NB4 (cell line): Measurements from ENCODE around the gene GALNT3.

Source experiments
- DNase-seq: peaks from one replicate; pipeline ENCODE4 v3.0.0; 2010; ENCODE audit warnings: low read depth
- H3K4me3 ChIP-seq: one replicate; pipeline ENCODE4 v1.5.1; 2011; ENCODE audit warnings: mild to moderate bottlenecking, low read depth, low read length, moderate library complexity
- CTCF ChIP-seq: IDR thresholded peaks from one replicate; pipeline ENCODE4 v1.5.1; 2012; ENCODE audit warnings: low read depth, low read length
- MAX ChIP-seq: IDR thresholded peaks from 2 replicates; pipeline ENCODE4 v1.6.1; 2011; ENCODE audit warnings: low read depth, low read length
- MYC ChIP-seq: IDR thresholded peaks from 2 replicates; pipeline ENCODE4 v1.6.1; 2011; ENCODE audit warnings: low read depth, low read length
- POLR2A ChIP-seq: IDR thresholded peaks from 2 replicates; pipeline ENCODE4 v1.6.1; 2011; ENCODE audit warnings: mild to moderate bottlenecking; ENCODE audit not compliant: insufficient read length; ENCODE audit errors: extremely low read depth

Gene GALNT3

GRCh38 chr2:165716091-165716490 lies 78.0 kb downstream of the GALNT3 start:
- no peak for TF ChIP-seq CTCF
- no peak for TF ChIP-seq MYC
- TF ChIP-seq POLR2A, result no peak
- TF ChIP-seq MAX, result no peak
- H3K4me3 ChIP-seq, result no peak overlapping the region
- no peak for DNase-seq

GRCh38 chr2:165706960-165707487 lies 87.0 kb downstream of the GALNT3 start:
- no peak overlapping the region for H3K4me3 ChIP-seq
- DNase-seq, result no peak
- TF ChIP-seq POLR2A (no peak), MYC (no peak), MAX (no peak), CTCF (no peak)

- no peak for TF ChIP-seq MYC
- no peak for TF ChIP-seq CTCF
- TF ChIP-seq MAX, result no peak
- TF ChIP-seq POLR2A, result no peak
- no peak for DNase-seq
Observed at GRCh38 chr2:165701147-165701546, 92.9 kb downstream of the GALNT3 start.

GRCh38 chr2:165700531-165700930 lies 93.5 kb downstream of the GALNT3 start:
- DNase-seq, result no peak
- no peak for TF ChIP-seq MAX
- TF ChIP-seq MYC, result no peak
- no peak for TF ChIP-seq CTCF

More at GRCh38 chr2:165701147-165701546, 92.9 kb downstream of the GALNT3 start:
- H3K4me3 ChIP-seq, result no peak overlapping the region

GRCh38 chr2:165699946-165700345 lies 94.1 kb downstream of the GALNT3 start:
- H3K4me3 ChIP-seq, result no peak overlapping the region
- no peak for TF ChIP-seq POLR2A
- TF ChIP-seq MYC, result no peak
- TF ChIP-seq CTCF, result no peak
- TF ChIP-seq MAX, result no peak
- no peak for DNase-seq

More at GRCh38 chr2:165700531-165700930, 93.5 kb downstream of the GALNT3 start:
- H3K4me3 ChIP-seq, result no peak overlapping the region

- H3K4me3 ChIP-seq, result no peak overlapping the region
- peak; percentile 61 for TF ChIP-seq CTCF
- TF ChIP-seq POLR2A, result no peak
- peak; percentile 56 for DNase-seq
Observed at GRCh38 chr2:165698444-165698884, 95.6 kb downstream of the GALNT3 start.
